ENCODE measurements around the gene MYOCOS.

DNA sequence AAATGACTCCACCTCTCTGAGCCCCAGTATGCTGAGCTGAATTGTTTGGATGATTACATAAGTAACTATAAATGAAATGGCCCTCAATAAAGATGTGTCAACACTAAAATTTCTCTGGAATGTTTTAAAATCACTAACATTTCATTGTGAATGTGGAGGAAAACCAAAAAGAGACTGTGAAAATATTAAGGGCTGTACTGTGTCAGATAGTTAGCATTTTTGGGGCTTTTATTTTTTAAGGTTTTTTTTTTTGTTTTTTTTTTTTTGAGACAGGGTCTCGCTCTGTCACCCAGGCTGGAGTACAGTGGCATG lies 24.2 kb downstream of the MYOCOS start:
- no peak for TF ChIP-seq CTCF (IDR thresholded peaks at IDR 0.05)
- no peak for TF ChIP-seq POLR2AphosphoS5 (IDR thresholded peaks at IDR 0.05; ENCODE audit: low read depth, low read length)
- no peak for TF ChIP-seq TCF7L2 (IDR thresholded peaks at IDR 0.05; ENCODE audit: low read depth, low read length)
- TF ChIP-seq, protein P1, sequence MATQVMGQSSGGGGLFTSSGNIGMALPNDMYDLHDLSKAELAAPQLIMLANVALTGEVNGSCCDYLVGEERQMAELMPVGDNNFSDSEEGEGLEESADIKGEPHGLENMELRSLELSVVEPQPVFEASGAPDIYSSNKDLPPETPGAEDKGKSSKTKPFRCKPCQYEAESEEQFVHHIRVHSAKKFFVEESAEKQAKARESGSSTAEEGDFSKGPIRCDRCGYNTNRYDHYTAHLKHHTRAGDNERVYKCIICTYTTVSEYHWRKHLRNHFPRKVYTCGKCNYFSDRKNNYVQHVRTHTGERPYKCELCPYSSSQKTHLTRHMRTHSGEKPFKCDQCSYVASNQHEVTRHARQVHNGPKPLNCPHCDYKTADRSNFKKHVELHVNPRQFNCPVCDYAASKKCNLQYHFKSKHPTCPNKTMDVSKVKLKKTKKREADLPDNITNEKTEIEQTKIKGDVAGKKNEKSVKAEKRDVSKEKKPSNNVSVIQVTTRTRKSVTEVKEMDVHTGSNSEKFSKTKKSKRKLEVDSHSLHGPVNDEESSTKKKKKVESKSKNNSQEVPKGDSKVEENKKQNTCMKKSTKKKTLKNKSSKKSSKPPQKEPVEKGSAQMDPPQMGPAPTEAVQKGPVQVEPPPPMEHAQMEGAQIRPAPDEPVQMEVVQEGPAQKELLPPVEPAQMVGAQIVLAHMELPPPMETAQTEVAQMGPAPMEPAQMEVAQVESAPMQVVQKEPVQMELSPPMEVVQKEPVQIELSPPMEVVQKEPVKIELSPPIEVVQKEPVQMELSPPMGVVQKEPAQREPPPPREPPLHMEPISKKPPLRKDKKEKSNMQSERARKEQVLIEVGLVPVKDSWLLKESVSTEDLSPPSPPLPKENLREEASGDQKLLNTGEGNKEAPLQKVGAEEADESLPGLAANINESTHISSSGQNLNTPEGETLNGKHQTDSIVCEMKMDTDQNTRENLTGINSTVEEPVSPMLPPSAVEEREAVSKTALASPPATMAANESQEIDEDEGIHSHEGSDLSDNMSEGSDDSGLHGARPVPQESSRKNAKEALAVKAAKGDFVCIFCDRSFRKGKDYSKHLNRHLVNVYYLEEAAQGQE (IDR thresholded peaks at IDR 0.05; ENCODE audit: insufficient read depth in 1 of 2, low read depth in 2 of 2, low read length in 1 of 2): no peak
- no peak for TF ChIP-seq SIN3A (IDR thresholded peaks at IDR 0.05; ENCODE audit: borderline replicate concordance, insufficient read depth, low read depth, low read length)

Measured in Panc1 (cell line).